K562 (cell line): ENCODE measurements around the gene ARMC9. TPM values are rescaled to one million over a fixed set of nuclear protein-coding genes. Genes with fewer than 3 reads are reported as not detected.

Experiments
- ATAC-seq: fragments of 200-7000 bp; cut with Tn5 transposase; 3 replicates; pipeline ENCODE4 v1.9.1; 2020; ENCODE audit warnings: moderate library complexity
- BruUV-seq: library from RNA; stranded (reverse); fragments of 400-500 nt; replicated peaks from 2 replicates; lab custom pipeline; 2021; lab: Mats Ljungman, UMichigan
- CTCF ChIA-PET: fragments of 300-600 bp; formaldehyde crosslinking; extraction: SDS; loops from one replicate; lab custom pipeline; 2021; ENCODE audit warnings: low intra/inter-chr PET ratio; lab: Yijun Ruan, JAX
- POLR2A ChIA-PET: fragments of 300-600, 350-650 bp; sonication (Branson Sonifier 250); formaldehyde crosslinking; extraction: SDS; loops from one replicate; lab custom pipeline; 2021; ENCODE audit warnings: antibody characterized with exemption, inconsistent platforms; lab: Yijun Ruan, JAX
- DNase-seq, 4 experiments: peaks; one replicate each; pipeline versions ENCODE4 v3.0.0 to v3.0.0-alpha.2; 2011 to 2018; ENCODE audit warnings: low spot score in 3 of 4, mixed read lengths in 3 of 4; ENCODE audit errors: extremely low read depth in 1 of 4
- FAIRE-seq: peaks from 2 replicates; lab custom pipeline; 2011; peaks lifted over from hg19 to GRCh38; lab: Jason Lieb, UNC
- H2AFZ ChIP-seq: 2 replicates; pipeline ENCODE4 v1.6.0; 2011; ENCODE audit warnings: low read depth, low read length, control low read depth, inconsistent platforms
- H3K27ac ChIP-seq: fragments of 200-600 bp; 3 replicates; pipeline ENCODE4 v1.8.0; 2011; ENCODE audit warnings: low read depth, mild to moderate bottlenecking, control low read depth, inconsistent platforms, low read length, moderate library complexity, mixed read lengths; ENCODE audit errors: extremely low read depth
- H3K27me3 ChIP-seq, 2 experiments: fragments of 300-600 bp in 1 of 2; 2 replicates in 1 of 2; 3 replicates in 1 of 2; pipeline versions ENCODE4 v1.6.0 to v1.8.0; 2011; ENCODE audit warnings: inconsistent platforms in 2 of 2, low read length in 2 of 2, mild to moderate bottlenecking in 1 of 2, mixed read lengths in 1 of 2, moderate library complexity in 1 of 2; ENCODE audit not compliant: control insufficient read depth in 2 of 2, insufficient read depth in 2 of 2
- H3K36me3 ChIP-seq: fragments of 300-600 bp; 3 replicates; pipeline ENCODE4 v1.8.0; 2011; ENCODE audit warnings: mild to moderate bottlenecking, low read length, inconsistent platforms; ENCODE audit not compliant: control insufficient read depth, insufficient read depth
- H3K4me1 ChIP-seq, 2 experiments: fragments of 200-600 bp in 1 of 2; replicated peaks in 1 of 2; 2 replicates in 1 of 2; 3 replicates in 1 of 2; pipeline versions ENCODE4 v1.5.1 to v1.8.0; 2011; ENCODE audit warnings: inconsistent platforms in 2 of 2, low read length in 2 of 2, mild to moderate bottlenecking in 1 of 2, mixed read lengths in 1 of 2, moderate library complexity in 1 of 2; ENCODE audit not compliant: control insufficient read depth in 2 of 2, insufficient read depth in 2 of 2
- H3K4me2 ChIP-seq: 2 replicates; pipeline ENCODE4 v1.6.1; 2011; ENCODE audit warnings: low read length, control low read depth, inconsistent platforms, mixed read lengths; ENCODE audit not compliant: insufficient read depth
- H3K4me3 ChIP-seq: fragments of 200-600 bp; sonication (generic), shearing (Covaris generic); 2 replicates; pipeline ENCODE4 v1.5.1; 2016; ENCODE audit warnings: control low read depth, inconsistent platforms
- H3K79me2 ChIP-seq: fragments of 200-600 bp; 3 replicates; pipeline ENCODE4 v1.8.0; 2011; ENCODE audit warnings: low read length, inconsistent platforms; ENCODE audit not compliant: control insufficient read depth, insufficient read depth
- H3K9ac ChIP-seq, 2 experiments: 2 replicates each; pipeline versions ENCODE4 v1.6.0 to v1.6.1; 2011; ENCODE audit warnings: low read depth in 2 of 2, low read length in 2 of 2, control low read depth in 1 of 2, inconsistent platforms in 1 of 2, mild to moderate bottlenecking in 1 of 2, mixed read lengths in 1 of 2; ENCODE audit not compliant: insufficient read depth in 1 of 2
- H3K9me1 ChIP-seq: one replicate; pipeline ENCODE4 v1.6.0; 2011; ENCODE audit warnings: inconsistent platforms, mild to moderate bottlenecking, low read length, moderate library complexity; ENCODE audit not compliant: control insufficient read depth, insufficient read depth
- H3K9me3 ChIP-seq: replicated peaks from 2 replicates; pipeline ENCODE4 v1.5.1; 2011; ENCODE audit warnings: low read depth, low read length, inconsistent platforms; ENCODE audit not compliant: control insufficient read depth, insufficient read depth
- H4K20me1 ChIP-seq: replicated peaks from 2 replicates; pipeline ENCODE4 v1.6.1; 2011; ENCODE audit warnings: low read length, inconsistent platforms, mixed read lengths; ENCODE audit not compliant: control insufficient read depth, insufficient read depth
- DNMT1 ChIP-seq: fragments of 450-650 bp; IDR thresholded peaks from 2 replicates; pipeline ENCODE4 v1.6.1; 2016; ENCODE audit warnings: antibody characterized with exemption, mild to moderate bottlenecking
- RAD21 ChIP-seq, 2 experiments: fragments of 250-450 bp in 1 of 2; fragments of 450-650 bp in 1 of 2; sonication (Bioruptor Pico) in 1 of 2; formaldehyde crosslinking in 1 of 2; IDR thresholded peaks in 1 of 2; conservative IDR thresholded peaks in 1 of 2; 2 replicates each; pipeline versions ENCODE4 v1.4.0 to v1.8.0; 2020 to 2022; ENCODE audit warnings: mild to moderate bottlenecking in 2 of 2, moderate library complexity in 1 of 2
- SRSF9 ChIP-seq: fragments of 200-400 bp; formaldehyde crosslinking; IDR thresholded peaks from 2 replicates; pipeline ENCODE4 v1.6.1; 2017; ENCODE audit warnings: low read depth, low read length, borderline replicate concordance
- ZNF589 ChIP-seq: fragments of 200-800 bp; sonication (Bioruptor generic); IDR thresholded peaks from 2 replicates; pipeline ENCODE4 v1.6.1; 2016; ENCODE audit warnings: low read depth, missing genetic modification characterization, missing compliant biosample characterization
- WGBS: fragments of 100-300 bp; shearing (Covaris generic); methylation state at CpG from one replicate; pipeline ENCODE4 v1.1.6; 2016; ENCODE audit warnings: low coverage, mixed read lengths; ENCODE audit not compliant: insufficient coverage; ENCODE audit errors: missing lambda C conversion rate; 5-methylcytosine and 5-hydroxymethylcytosine counted together
- in situ Hi-C: fragments of 300-500 bp; cut with MboI; formaldehyde crosslinking; loops from 4 replicates; pipeline ENCODE4 v1.15.0; 2018; ENCODE audit warnings: inconsistent platforms, mixed read lengths
- intact Hi-C: fragments of 100-400 bp; cut with micrococcal nuclease; formaldehyde crosslinking; loops from 2 replicates; pipeline ENCODE4 v1.14.2; 2022
- polyA plus RNA-seq, 8 experiments: library from polyadenylated mRNA; depleted of rRNA in 4 of 8; stranded (reverse) in 5 of 8; unstranded in 3 of 8; fragments of >200 nt; fragmentation: Nextera tagmentation in 2 of 8; fragmentation: Illumina TruSeq in 1 of 8; extraction: Ambion mirVana in 2 of 8; extraction: Trizol in 1 of 8; gene quantifications; 2 replicates each; pipeline versions ENCODE4 v1.2.1 to v1.2.3, GENCODE V29; 2011 to 2014; ENCODE audit warnings: inconsistent platforms in 1 of 8, missing spikeins in 1 of 8
- total RNA-seq, 7 experiments: library from RNA; depleted of rRNA in 6 of 7; stranded (reverse); fragments of >200 nt in 6 of 7; fragmentation: Illumina TruSeq in 2 of 7; extraction: Trizol in 2 of 7; gene quantifications; 2 replicates each; pipeline versions ENCODE4 v1.2.1 to v1.2.3, GENCODE V29; 2011 to 2021; ENCODE audit warnings: low replicate concordance in 1 of 7
- TF ChIP-seq, protein P1 (sequence below): IDR thresholded peaks from 3 replicates; pipeline ENCODE4 v1.6.1; 2011; ENCODE audit warnings: borderline replicate concordance, mild to moderate bottlenecking, moderate library complexity; ENCODE audit not compliant: insufficient read length; ENCODE audit errors: extremely low read depth

ARMC9 gene
- total and polyA plus RNA-seq, 9 of the 15 experiments (the other 6 are each of a cell fraction or from before 2014, with no cell fraction given): 0.36 to 2.3 (median 1.1) TPM

- Histone ChIP-seq H3K4me1 (no peaks in the 10 kb centered on the region; a peak in 3 of 5 replicates), H3K4me3 (no peak overlapping the region), H3K9me1 (no peaks in the 10 kb centered on the region), H2AFZ (no peak overlapping the region), H3K36me3 (no peaks in the 10 kb centered on the region), H3K9me3 (peaks cover 2% of the 10 kb centered on the region; the same call in 1 of the 2 replicates), H3K79me2 (no peaks in the 10 kb centered on the region), H4K20me1 (no peaks in the 10 kb centered on the region), H3K27me3 (0 out of 5 replicates have a peak, but pooled peaks cover 0 to 6% of the 10 kb centered on the region in 2 experiments), H3K27ac (no peak overlapping the region), H3K9ac (no peak overlapping the region), H3K4me2 (no peak overlapping the region)
- ATAC-seq: no peak
- no peak for DNase-seq
- WGBS: 45% methylated on average over 13 of the region's 67 CpGs
- in situ Hi-C loops (no loop called here), intact Hi-C loops (no loop called here)
- ChIA-PET POLR2A (interaction anchor here (1.0 kb wide), 1 partner anchor 732 kb away, joined by 3 read pairs; no protein-coding TSS in a partner anchor), CTCF (no interaction called here)
- no peak for FAIRE-seq
- TF ChIP-seq RAD21 (CRISPR knock-in tag; conservative IDR thresholded peaks at IDR 0.05 in 1 of 2, IDR thresholded peaks at IDR 0.05 in 1 of 2) (no peak), SRSF9 (no peak), ZNF589 (CRISPR knock-in tag) (no peak), DNMT1 (no peak)
- TF ChIP-seq, protein P1, sequence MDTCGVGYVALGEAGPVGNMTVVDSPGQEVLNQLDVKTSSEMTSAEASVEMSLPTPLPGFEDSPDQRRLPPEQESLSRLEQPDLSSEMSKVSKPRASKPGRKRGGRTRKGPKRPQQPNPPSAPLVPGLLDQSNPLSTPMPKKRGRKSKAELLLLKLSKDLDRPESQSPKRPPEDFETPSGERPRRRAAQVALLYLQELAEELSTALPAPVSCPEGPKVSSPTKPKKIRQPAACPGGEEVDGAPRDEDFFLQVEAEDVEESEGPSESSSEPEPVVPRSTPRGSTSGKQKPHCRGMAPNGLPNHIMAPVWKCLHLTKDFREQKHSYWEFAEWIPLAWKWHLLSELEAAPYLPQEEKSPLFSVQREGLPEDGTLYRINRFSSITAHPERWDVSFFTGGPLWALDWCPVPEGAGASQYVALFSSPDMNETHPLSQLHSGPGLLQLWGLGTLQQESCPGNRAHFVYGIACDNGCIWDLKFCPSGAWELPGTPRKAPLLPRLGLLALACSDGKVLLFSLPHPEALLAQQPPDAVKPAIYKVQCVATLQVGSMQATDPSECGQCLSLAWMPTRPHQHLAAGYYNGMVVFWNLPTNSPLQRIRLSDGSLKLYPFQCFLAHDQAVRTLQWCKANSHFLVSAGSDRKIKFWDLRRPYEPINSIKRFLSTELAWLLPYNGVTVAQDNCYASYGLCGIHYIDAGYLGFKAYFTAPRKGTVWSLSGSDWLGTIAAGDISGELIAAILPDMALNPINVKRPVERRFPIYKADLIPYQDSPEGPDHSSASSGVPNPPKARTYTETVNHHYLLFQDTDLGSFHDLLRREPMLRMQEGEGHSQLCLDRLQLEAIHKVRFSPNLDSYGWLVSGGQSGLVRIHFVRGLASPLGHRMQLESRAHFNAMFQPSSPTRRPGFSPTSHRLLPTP: no peak
- no TSS peak for BruUV-seq
Measured at GRCh38 chr2:231411831-231412617, 213.6 kb downstream of the ARMC9 start.
